ENCODE data around the gene ANKRD7.

GRCh38 chr7:118232837-118233236, 8.3 kb downstream of the ANKRD7 start:
- no peak for TF ChIP-seq CTCF (IDR thresholded peaks at IDR 0.05; ENCODE audit: extremely low read depth in 1 of 2, insufficient read depth in 1 of 2, low read depth in 1 of 2, low read length in 2 of 2)
- TF ChIP-seq POLR2A (IDR thresholded peaks at IDR 0.05; ENCODE audit: low read depth, low read length), result no peak
- no peak for TF ChIP-seq JUN (IDR thresholded peaks at IDR 0.05; ENCODE audit: borderline replicate concordance, insufficient read depth, insufficient read length, low read depth)
- no peak for TF ChIP-seq MAX (IDR thresholded peaks at IDR 0.05; ENCODE audit: insufficient read depth, insufficient read length)

All from endothelial cell of umbilical vein (primary cell).